IMR-90 (cell line): ENCODE data around the gene MAP3K7CL. TPM values are rescaled to one million over a fixed set of nuclear protein-coding genes. Genes with fewer than 3 reads are reported as not detected.

Source experiments
- ATAC-seq: fragments of 200-7000 bp; cut with Tn5 transposase; 2 replicates; pipeline ENCODE4 v1.9.1; 2020; ENCODE audit warnings: low read depth, mild to moderate bottlenecking, moderate library complexity
- BruUV-seq: library from RNA; stranded (reverse); fragments of 400-500 nt; replicated peaks from 2 replicates; lab custom pipeline; 2021; lab: Mats Ljungman, UMichigan
- CTCF ChIA-PET: fragments of 300-600 bp; formaldehyde crosslinking; extraction: SDS; loops from one replicate; lab custom pipeline; 2021; ENCODE audit warnings: antibody characterized with exemption; lab: Yijun Ruan, JAX
- POLR2A ChIA-PET: fragments of 300-600 bp; sonication (Branson Sonifier 250); formaldehyde crosslinking; loops from one replicate; lab custom pipeline; 2022; ENCODE audit warnings: antibody characterized with exemption; ENCODE audit not compliant: unreplicated experiment; lab: Charles Lee
- DNase-seq: peaks from one replicate; pipeline ENCODE4 v3.0.0; 2013
- H2AFZ ChIP-seq: replicated peaks from 2 replicates; pipeline ENCODE3; 2013; ENCODE audit warnings: low read length, mild to moderate bottlenecking; ENCODE audit not compliant: poor library complexity
- H2AK5ac ChIP-seq: 2 replicates; pipeline ENCODE4 v1.6.1; 2013; ENCODE audit warnings: low read depth, low read length, inconsistent platforms
- H2AK9ac ChIP-seq: replicated peaks from 2 replicates; pipeline ENCODE3; 2013; ENCODE audit warnings: mild to moderate bottlenecking, low read depth, low read length, moderate library complexity; ENCODE audit not compliant: poor library complexity
- H2BK120ac ChIP-seq: 2 replicates; pipeline ENCODE4 v1.6.1; 2013; ENCODE audit warnings: low read depth, low read length, inconsistent platforms
- H2BK15ac ChIP-seq: 3 replicates; pipeline ENCODE4 v1.6.1; 2013; ENCODE audit warnings: low read depth, low read length, inconsistent platforms
- H2BK20ac ChIP-seq: 2 replicates; pipeline ENCODE4 v1.6.1; 2013; ENCODE audit warnings: low read depth, mild to moderate bottlenecking, inconsistent platforms, low read length, moderate library complexity
- H2BK5ac ChIP-seq: 2 replicates; pipeline ENCODE4 v1.6.1; 2013; ENCODE audit warnings: mild to moderate bottlenecking, low read depth, low read length, inconsistent platforms; ENCODE audit not compliant: poor library complexity, severe bottlenecking
- H3K14ac ChIP-seq: replicated peaks from 2 replicates; pipeline ENCODE4 v1.6.1; 2013; ENCODE audit warnings: low read depth, low read length, inconsistent platforms
- H3K18ac ChIP-seq: 2 replicates; pipeline ENCODE4 v1.6.1; 2013; ENCODE audit warnings: low read depth, low read length, control low read depth
- H3K23ac ChIP-seq: 2 replicates; pipeline ENCODE4 v1.6.1; 2013; ENCODE audit warnings: low read depth, low read length, inconsistent platforms
- H3K27ac ChIP-seq: 2 replicates; pipeline ENCODE4 v1.5.1; 2013; ENCODE audit warnings: mild to moderate bottlenecking, control low read depth, low read length; ENCODE audit not compliant: insufficient read depth
- H3K27me3 ChIP-seq: 2 replicates; pipeline ENCODE4 v1.6.1; 2013; ENCODE audit warnings: low read length; ENCODE audit not compliant: control insufficient read depth, insufficient read depth
- H3K36me3 ChIP-seq: 2 replicates; pipeline ENCODE4 v1.6.1; 2013; ENCODE audit warnings: low read length, mixed read lengths; ENCODE audit not compliant: control insufficient read depth, insufficient read depth
- H3K4ac ChIP-seq: 2 replicates; pipeline ENCODE4 v1.6.1; 2013; ENCODE audit warnings: low read depth, low read length, inconsistent platforms
- H3K4me1 ChIP-seq: 2 replicates; pipeline ENCODE4 v1.6.1; 2013; ENCODE audit warnings: low read length, mixed read lengths; ENCODE audit not compliant: control insufficient read depth, insufficient read depth
- H3K4me2 ChIP-seq: 2 replicates; pipeline ENCODE4 v1.6.1; 2013; ENCODE audit warnings: low read depth, mild to moderate bottlenecking, control low read depth, low read length, moderate library complexity
- H3K4me3 ChIP-seq: 2 replicates; pipeline ENCODE4 v1.5.1; 2013; ENCODE audit warnings: low read depth, mild to moderate bottlenecking, control low read depth, low read length, moderate library complexity; ENCODE audit not compliant: insufficient read depth
- H3K56ac ChIP-seq: 2 replicates; pipeline ENCODE4 v1.6.1; 2013; ENCODE audit warnings: low read length, inconsistent platforms; ENCODE audit not compliant: insufficient read depth; ENCODE audit errors: extremely low read depth
- H3K79me1 ChIP-seq, 2 experiments: 2 replicates each; pipeline ENCODE4 v1.6.1; 2013; ENCODE audit warnings: low read length in 2 of 2, inconsistent platforms in 1 of 2, low read depth in 1 of 2
- H3K9ac ChIP-seq: 2 replicates; pipeline ENCODE4 v1.6.1; 2013; ENCODE audit warnings: low read depth, low read length, control low read depth
- H3K9me1 ChIP-seq: 2 replicates; pipeline ENCODE4 v1.6.1; 2013; ENCODE audit warnings: low read length, inconsistent platforms; ENCODE audit not compliant: insufficient read depth
- H3K9me3 ChIP-seq: 2 replicates; pipeline ENCODE4 v1.6.1; 2013; ENCODE audit warnings: low read length; ENCODE audit not compliant: control insufficient read depth, insufficient read depth
- H4K20me1 ChIP-seq: 2 replicates; pipeline ENCODE4 v1.6.1; 2013; ENCODE audit warnings: low read length, inconsistent platforms; ENCODE audit not compliant: insufficient read depth
- H4K5ac ChIP-seq: 2 replicates; pipeline ENCODE4 v1.6.1; 2013; ENCODE audit warnings: mild to moderate bottlenecking, low read depth, low read length, control low read depth
- H4K8ac ChIP-seq, 2 experiments: 2 replicates each; pipeline ENCODE4 v1.6.1; 2013; ENCODE audit warnings: low read depth in 2 of 2, low read length in 2 of 2, control low read depth in 1 of 2, inconsistent platforms in 1 of 2
- H4K91ac ChIP-seq: 2 replicates; pipeline ENCODE4 v1.6.1; 2013; ENCODE audit warnings: low read depth, low read length, inconsistent platforms; ENCODE audit not compliant: insufficient read depth
- BHLHE40 ChIP-seq: fragments of 150-350 bp; IDR thresholded peaks from 2 replicates; pipeline ENCODE4 v1.6.1; 2016; ENCODE audit warnings: mild to moderate bottlenecking, low read depth, low read length
- CHD1 ChIP-seq: IDR thresholded peaks from 2 replicates; pipeline ENCODE4 v1.6.1; 2012; ENCODE audit warnings: low read depth, low read length, improper control_type of control experiment
- CTCF ChIP-seq: conservative IDR thresholded peaks from 2 replicates; pipeline ENCODE4 v1.5.1; 2012; ENCODE audit warnings: mild to moderate bottlenecking, low read depth, low read length, improper control_type of control experiment
- ELK1 ChIP-seq: fragments of 150-350 bp; IDR thresholded peaks from 2 replicates; pipeline ENCODE4 v1.6.1; 2016; ENCODE audit warnings: low read depth, mild to moderate bottlenecking, low read length, moderate library complexity, borderline replicate concordance
- FOS ChIP-seq: fragments of 150-350 bp; IDR thresholded peaks from 2 replicates; pipeline ENCODE4 v1.6.1; 2016; ENCODE audit warnings: low read depth, low read length
- MAFK ChIP-seq: IDR thresholded peaks from 2 replicates; pipeline ENCODE4 v1.6.1; 2012; ENCODE audit warnings: low read depth, low read length, improper control_type of control experiment
- MAZ ChIP-seq: IDR thresholded peaks from 2 replicates; pipeline ENCODE4 v1.6.1; 2012; ENCODE audit warnings: low read depth, mild to moderate bottlenecking, low read length, improper control_type of control experiment, moderate library complexity, borderline replicate concordance
- MXI1 ChIP-seq: IDR thresholded peaks from 2 replicates; pipeline ENCODE4 v1.6.1; 2012; ENCODE audit warnings: low read depth, mild to moderate bottlenecking, low read length, moderate library complexity, borderline replicate concordance
- NFE2L2 ChIP-seq: fragments of 150-350 bp; IDR thresholded peaks from 2 replicates; pipeline ENCODE4 v1.6.1; 2016; ENCODE audit warnings: low read depth, mild to moderate bottlenecking, low read length
- POLR2A ChIP-seq: IDR thresholded peaks from 2 replicates; pipeline ENCODE4 v1.6.1; 2012; ENCODE audit warnings: mild to moderate bottlenecking, low read depth, low read length
- RAD21 ChIP-seq: IDR thresholded peaks from 2 replicates; pipeline ENCODE4 v1.6.1; 2012; ENCODE audit warnings: low read length, improper control_type of control experiment
- RCOR1 ChIP-seq: IDR thresholded peaks from 2 replicates; pipeline ENCODE4 v1.6.1; 2012; ENCODE audit warnings: mild to moderate bottlenecking, low read length, improper control_type of control experiment; ENCODE audit not compliant: insufficient replicate concordance
- RFX5 ChIP-seq: IDR thresholded peaks from 2 replicates; pipeline ENCODE4 v1.8.0; 2012; ENCODE audit warnings: low read depth, mild to moderate bottlenecking, low read length, moderate library complexity
- SMC3 ChIP-seq: fragments of 150-350 bp; IDR thresholded peaks from 2 replicates; pipeline ENCODE4 v1.6.1; 2016; ENCODE audit warnings: low read depth, mild to moderate bottlenecking, antibody characterized with exemption, low read length, moderate library complexity
- USF2 ChIP-seq: fragments of 150-350 bp; IDR thresholded peaks from 2 replicates; pipeline ENCODE4 v1.6.1; 2017; ENCODE audit warnings: mild to moderate bottlenecking, antibody characterized with exemption, low read length, low read depth
- WGBS, 2 experiments: methylation state at CpG; one replicate each; pipeline versions ENCODE4 v1.1.5 to v1.1.7; 2013; ENCODE audit warnings: missing lambda C conversion rate in 2 of 2; ENCODE audit not compliant: insufficient read length in 1 of 2; ENCODE audit errors: extremely low coverage in 2 of 2; 5-methylcytosine and 5-hydroxymethylcytosine counted together
- dilution Hi-C: fragments of 300-500 bp; cut with HindIII; formaldehyde crosslinking; loops from one replicate; pipeline ENCODE4 v1.14.3; 2018; ENCODE audit warnings: low sequenced_read_pairs; ENCODE audit not compliant: unreplicated experiment
- in situ Hi-C: fragments of 300-500 bp; cut with MboI; formaldehyde crosslinking; loops from 3 replicates; pipeline ENCODE4 v1.14.3; 2019; ENCODE audit warnings: low sequenced_read_pairs, inconsistent platforms, mixed read lengths
- intact Hi-C: fragments of 100-400 bp; cut with micrococcal nuclease; formaldehyde crosslinking; loops from 2 replicates; pipeline ENCODE4 v1.10.0; 2022
- polyA plus RNA-seq, 3 experiments: library from polyadenylated mRNA; depleted of rRNA; stranded (reverse); fragments of >200 nt; gene quantifications; 2 replicates each; pipeline ENCODE4 v1.2.3, GENCODE V29; 2012; ENCODE audit warnings: low replicate concordance in 1 of 3
- total RNA-seq: library from RNA; depleted of rRNA; stranded (reverse); fragments of >200 nt; gene quantifications from 2 replicates; pipeline ENCODE4 v1.2.3, GENCODE V29; 2012

MAP3K7CL gene
- total and polyA plus RNA-seq, 2 of the 4 experiments (the other 2 are of a cell fraction) = 21.0 to 22.3 TPM

- H4K91ac ChIP-seq = no peak overlapping the region
- POLR2A ChIA-PET = no interaction called here
- H4K20me1 ChIP-seq = no peaks in the 10 kb centered on the region
- no peak overlapping the region for H2AFZ ChIP-seq
- no peaks in the 10 kb centered on the region for H3K9me3 ChIP-seq
- intact Hi-C loops (no loop called here), dilution Hi-C loops (no loop called here), in situ Hi-C loops (loop anchor here (25.0 kb wide), 1 partner anchor 2005 kb away; no protein-coding TSS in a partner anchor)
- DNase-seq (no peak), ATAC-seq (no peak)
- H2BK20ac ChIP-seq = no peak overlapping the region
- H2BK120ac ChIP-seq = no peak overlapping the region
- no peak overlapping the region for H3K4me3 ChIP-seq
- H2BK15ac ChIP-seq = no peak overlapping the region
- H3K18ac ChIP-seq = no peak overlapping the region
- H3K56ac ChIP-seq = no peak overlapping the region
- no peak overlapping the region for H2BK5ac ChIP-seq
- CTCF ChIA-PET = interaction anchor here (0.6 kb wide), 1 partner anchor 89 kb away, joined by 4 read pairs; no protein-coding TSS in a partner anchor
- peaks cover 8% of the 10 kb centered on the region for H3K4me1 ChIP-seq
- no peaks in the 10 kb centered on the region for H3K27me3 ChIP-seq
- peaks cover 0 to 13% of the 10 kb centered on the region in 2 experiments; a peak in 2 of 4 replicates for H3K79me1 ChIP-seq
- no peak overlapping the region for H3K4ac ChIP-seq
- H2AK5ac ChIP-seq = no peak overlapping the region
- no peak overlapping the region for H4K5ac ChIP-seq
- H3K4me2 ChIP-seq = no peak overlapping the region
- no peak overlapping the region for H3K9ac ChIP-seq
- H3K9me1 ChIP-seq = peaks cover 6% of the 10 kb centered on the region
- H2AK9ac ChIP-seq = no peak overlapping the region
- no peak overlapping the region for H3K27ac ChIP-seq
- BruUV-seq = no TSS peak
- no peaks in the 10 kb centered on the region for H3K36me3 ChIP-seq
- no peak overlapping the region for H4K8ac ChIP-seq
- WGBS, 2 experiments = 80% methylated on average over 1 of the region's 3 CpGs; no CpG with 5 or more reads in 1 of the 2 experiments
- H3K14ac ChIP-seq = no peak overlapping the region
- H3K23ac ChIP-seq = no peak overlapping the region
- TF ChIP-seq MAFK = no peak
- no peak for TF ChIP-seq MAZ
- no peak for TF ChIP-seq CTCF
- TF ChIP-seq NFE2L2 = no peak
- no peak for TF ChIP-seq SMC3
- no peak for TF ChIP-seq CHD1
- no peak for TF ChIP-seq FOS
- no peak for TF ChIP-seq ELK1
- no peak for TF ChIP-seq POLR2A
- no peak for TF ChIP-seq RFX5
- no peak for TF ChIP-seq USF2
- no peak for TF ChIP-seq RCOR1
- no peak for TF ChIP-seq RAD21
- TF ChIP-seq BHLHE40 = no peak
- TF ChIP-seq MXI1 = no peak
These were observed 48.2 kb upstream of the MAP3K7CL start for GRCh38 chr21:29082046-29082815.
